T-helper 2 cell treated with Interferon-gamma antibody and Interleukin-4, amounts not matched to agents 100 ng/mL and 5 ng/mL, for 36 hours (primary cell): Measurements from ENCODE around the gene GNG3. TPM values are rescaled to one million over a fixed set of nuclear protein-coding genes. Genes with fewer than 3 reads are reported as not detected.

Experiments used
- intact Hi-C: fragments of 100-400 bp; cut with micrococcal nuclease; formaldehyde crosslinking; loops from one replicate; pipeline ENCODE4 v1.15.1; 2023
- total RNA-seq: library from RNA; stranded (reverse); gene quantifications from 2 replicates; pipeline ENCODE4 v1.2.3, GENCODE V29; 2022

GNG3 gene
- total RNA-seq, 1 donor from 2014 or later: not detected

GRCh38 chr11:62752994-62753735 lies 45.7 kb downstream of the GNG3 start:
- intact Hi-C loops: loop anchor here (1.0 kb wide), 4 partner anchors 8 to 44 kb away; partner anchors contain the start of genes POLR2G, TMEM179B and TTC9C

GRCh38 chr11:62753736-62754603 lies 46.5 kb downstream of the GNG3 start, which contains the start of gene ZBTB3:
ZBTB3 (minus strand) TSS chr11:62754160; CDS start chr11:62753664, 496 bp downstream.
- intact Hi-C loops: loop anchor here (1.0 kb wide), 5 partner anchors 7 to 45 kb away; partner anchors contain the start of genes POLR2G, TAF6L, TMEM179B and TTC9C

GRCh38 chr11:62755086-62755615 lies 47.7 kb downstream of the GNG3 start:
- intact Hi-C loops: no loop called here

- intact Hi-C loops: no loop called here
These were observed 50.6 kb downstream of the GNG3 start for GRCh38 chr11:62757846-62758788.

Other genes with a start within 250 kb of the GNG3 start
- 288 and 291 TPM in 2 replicates for gene AHNAK, start 160.9 kb upstream of the GNG3 start, total RNA-seq
- gene EEF1G, start 133.8 kb upstream of the GNG3 start, total RNA-seq: 1,326 and 1,342 TPM in 2 replicates
- gene TUT1, start 116.2 kb upstream of the GNG3 start, total RNA-seq: 26.4 and 30.9 TPM in 2 replicates
- 257 and 262 TPM in 2 replicates for gene MTA2, start 105.8 kb upstream of the GNG3 start, total RNA-seq
- 126 and 133 TPM in 2 replicates for gene EML3, start 94.9 kb upstream of the GNG3 start, total RNA-seq
- 0.95 and 1.0 TPM in 2 replicates for gene ROM1, start 94.4 kb upstream of the GNG3 start, total RNA-seq
- gene B3GAT3, start 85.7 kb upstream of the GNG3 start, total RNA-seq: 65.4 and 69.3 TPM in 2 replicates
- gene GANAB, start 61.1 kb upstream of the GNG3 start, total RNA-seq: 275 and 283 TPM in 2 replicates
- gene INTS5, start 54.4 kb upstream of the GNG3 start, total RNA-seq: 31.0 and 31.8 TPM in 2 replicates
- 99.6 and 105 TPM in 2 replicates for gene C11orf98, start 42.5 kb upstream of the GNG3 start, total RNA-seq
- 21.3 and 24.7 TPM in 2 replicates for gene CSKMT, start 42.4 kb upstream of the GNG3 start, total RNA-seq
- gene UQCC3, start 36.0 kb upstream of the GNG3 start, total RNA-seq: 8.7 and 9.2 TPM in 2 replicates
- gene LBHD1, start 35.4 kb upstream of the GNG3 start, total RNA-seq: 18.9 and 20.7 TPM in 2 replicates
- 113 and 119 TPM in 2 replicates for gene UBXN1, start 28.6 kb upstream of the GNG3 start, total RNA-seq
- 0.25 and 0.32 TPM in 2 replicates for gene LRRN4CL, start 18.1 kb upstream of the GNG3 start, total RNA-seq
- gene BSCL2, start 252 bp upstream of the GNG3 start, total RNA-seq: 26.5 and 28.4 TPM in 2 replicates
- 69.9 and 72.6 TPM in 2 replicates for gene HNRNPUL2, start 19.8 kb downstream of the GNG3 start, total RNA-seq
- gene TTC9C, start 20.8 kb downstream of the GNG3 start, total RNA-seq: 37.0 and 39.9 TPM in 2 replicates
- gene ZBTB3, start 46.5 kb downstream of the GNG3 start, total RNA-seq: 12.9 and 13.9 TPM in 2 replicates
- gene POLR2G, start 53.9 kb downstream of the GNG3 start, total RNA-seq: 101 and 104 TPM in 2 replicates
- 21.6 and 21.9 TPM in 2 replicates for gene TAF6L, start 63.7 kb downstream of the GNG3 start, total RNA-seq
- gene TMEM179B, start 79.7 kb downstream of the GNG3 start, total RNA-seq: 37.1 and 37.2 TPM in 2 replicates
- 19.6 and 19.8 TPM in 2 replicates for gene TMEM223, start 84.3 kb downstream of the GNG3 start, total RNA-seq
- gene NXF1, start 97.8 kb downstream of the GNG3 start, total RNA-seq: 86.2 and 91.7 TPM in 2 replicates
- gene STX5, start 124.4 kb downstream of the GNG3 start, total RNA-seq: 39.4 and 39.8 TPM in 2 replicates
- gene TEX54, start 125.2 kb downstream of the GNG3 start, total RNA-seq: 0.77 TPM in 1 of 2 replicates, not detected in the other
- 77.5 and 81.6 TPM in 2 replicates for gene WDR74, start 131.9 kb downstream of the GNG3 start, total RNA-seq
- 163 TPM in 2 replicates for gene SLC3A2, start 173.2 kb downstream of the GNG3 start, total RNA-seq
- not detected in 2 replicates for gene CHRM1, start 213.7 kb downstream of the GNG3 start, total RNA-seq